Kidney (tissue), 14 donors: ENCODE data around the gene RIT2. TPM values are rescaled to one million over a fixed set of nuclear protein-coding genes. Genes with fewer than 3 reads are reported as not detected.
A peak's percentile ranks its signal among the peaks of the same experiment; 100 is the strongest.

Experiments
- DNase-seq, 5 donors: peaks; one replicate each; pipeline ENCODE4 v3.0.0-alpha.2; 2013 to 2020
- FAIRE-seq: peaks from 2 replicates; lab custom pipeline; 2012; peaks lifted over from hg19 to GRCh38; lab: Jason Lieb, UNC
- H3K27ac ChIP-seq, 2 donors: one replicate each; pipeline ENCODE4 v1.7.0; 2013; ENCODE audit warnings: low read depth in 2 of 2, low read length in 2 of 2, inconsistent platforms in 1 of 2
- H3K27me3 ChIP-seq: one replicate; pipeline ENCODE4 v1.7.1; 2013; ENCODE audit warnings: low read length, inconsistent platforms; ENCODE audit not compliant: control insufficient read depth, insufficient read depth
- H3K36me3 ChIP-seq, 3 donors: one replicate each; pipeline versions ENCODE4 v1.7.0 to v1.7.1; 2013; ENCODE audit warnings: low read length in 3 of 3, control low read depth in 1 of 3, inconsistent platforms in 1 of 3; ENCODE audit not compliant: insufficient read depth in 3 of 3, control insufficient read depth in 2 of 3
- H3K4me1 ChIP-seq, 3 donors: one replicate each; pipeline versions ENCODE4 v1.7.0 to v1.7.1; 2013; ENCODE audit warnings: low read length in 3 of 3, inconsistent platforms in 1 of 3, low read depth in 1 of 3; ENCODE audit not compliant: control insufficient read depth in 2 of 3, insufficient read depth in 2 of 3
- H3K4me3 ChIP-seq, 3 donors: one replicate each; pipeline versions ENCODE4 v1.7.0 to v1.8.1; 2013; ENCODE audit warnings: low read length in 3 of 3, control low read depth in 1 of 3, inconsistent platforms in 1 of 3
- H3K9ac ChIP-seq, 3 donors: one replicate each; pipeline versions ENCODE4 v1.7.0 to v1.7.1; 2013; ENCODE audit warnings: low read length in 3 of 3, control low read depth in 1 of 3, inconsistent platforms in 1 of 3
- H3K9me3 ChIP-seq, 3 donors: one replicate each; pipeline versions ENCODE4 v1.7.0 to v1.7.1; 2013; ENCODE audit warnings: low read length in 3 of 3, control low read depth in 1 of 3, inconsistent platforms in 1 of 3; ENCODE audit not compliant: control insufficient read depth in 2 of 3, insufficient read depth in 1 of 3
- CTCF ChIP-seq: IDR thresholded peaks from 3 replicates; pipeline ENCODE4 v1.5.1; 2012; ENCODE audit warnings: mild to moderate bottlenecking, moderate library complexity, borderline replicate concordance; ENCODE audit not compliant: insufficient read depth; ENCODE audit errors: extremely low read depth
- intact Hi-C: fragments of 100-400 bp; cut with DNase I; formaldehyde crosslinking; loops from one replicate; pipeline ENCODE4 v1.11.1; 2022
- polyA plus RNA-seq: library from polyadenylated mRNA; stranded (reverse); fragments of 350-450 nt; fragmentation: Illumina TruSeq; extraction: RNeasy Lipid Tissue Mini Kit (QIAGEN cat#74804); gene quantifications from one replicate; pipeline ENCODE4 v1.2.3, GENCODE V29; 2014; ENCODE audit warnings: low read depth, low replicate concordance; ENCODE audit not compliant: insufficient read depth
- total RNA-seq: library from RNA; stranded (reverse); fragmentation: NEBNext Ultra II Directional; extraction: Animal tissue kit (Norgen Biotek cat#: 25700); gene quantifications from one replicate; pipeline ENCODE4 v1.2.1, GENCODE V29; 2021
- donor health status: control.
- donor health status: control.
- donor health status: control.
- donor health status: control.
- donor health status: control.
- donor health status: DM: yes; HTN: yes; CAD: no.
- donor health status: Normal renal cell carcinoma (clear cell type).

The RIT2 gene
- total and polyA plus RNA-seq, 2 donors from 2014 or later: not detected

GRCh38 chr18:42792731-42793130, 322.8 kb downstream of the RIT2 start:
- no peaks in the 10 kb centered on the region for H3K27me3 ChIP-seq
- no peak for TF ChIP-seq CTCF
- intact Hi-C loops: no loop called here

GRCh38 chr18:42784632-42785031, 330.9 kb downstream of the RIT2 start:
- no peaks in the 10 kb centered on the region for H3K36me3 ChIP-seq
- peak in 2 of 5 donors; percentile 34 to 39 for DNase-seq
- peak; percentile 49 for FAIRE-seq

More at GRCh38 chr18:42792731-42793130, 322.8 kb downstream of the RIT2 start:
- H3K4me3 ChIP-seq: no peak overlapping the region
- FAIRE-seq (no peak), DNase-seq (no peak)
- no peaks in the 10 kb centered on the region for H3K9me3 ChIP-seq
- H3K36me3 ChIP-seq: no peaks in the 10 kb centered on the region
- no peak overlapping the region for H3K27ac ChIP-seq
- H3K9ac ChIP-seq: no peak overlapping the region
- no peaks in the 10 kb centered on the region for H3K4me1 ChIP-seq

GRCh38 chr18:42782929-42783328, 332.6 kb downstream of the RIT2 start:
- DNase-seq (no peak), FAIRE-seq (no peak)
- Histone ChIP-seq H3K27ac (no peak overlapping the region), H3K4me3 (no peak overlapping the region), H3K4me1 (no peaks in the 10 kb centered on the region), H3K36me3 (no peaks in the 10 kb centered on the region), H3K27me3 (no peaks in the 10 kb centered on the region), H3K9ac (no peak overlapping the region), H3K9me3 (no peaks in the 10 kb centered on the region)
- no peak for TF ChIP-seq CTCF
- intact Hi-C loops: no loop called here

More at GRCh38 chr18:42784632-42785031, 330.9 kb downstream of the RIT2 start:
- H3K9ac ChIP-seq: no peak overlapping the region
- no peak overlapping the region for H3K27ac ChIP-seq
- no peaks in the 10 kb centered on the region for H3K27me3 ChIP-seq
- H3K9me3 ChIP-seq: no peaks in the 10 kb centered on the region
- intact Hi-C loops: no loop called here
- no peak for TF ChIP-seq CTCF
- no peak overlapping the region for H3K4me3 ChIP-seq
- no peaks in the 10 kb centered on the region for H3K4me1 ChIP-seq

- H3K36me3 ChIP-seq: no peaks in the 10 kb centered on the region
- H3K27ac ChIP-seq: no peak overlapping the region
- H3K4me3 ChIP-seq: no peak overlapping the region
- intact Hi-C loops: no loop called here
- no peak for DNase-seq
- H3K4me1 ChIP-seq: no peaks in the 10 kb centered on the region
- H3K9me3 ChIP-seq: no peaks in the 10 kb centered on the region
- no peaks in the 10 kb centered on the region for H3K27me3 ChIP-seq
- no peak overlapping the region for H3K9ac ChIP-seq
- no peak for TF ChIP-seq CTCF
- FAIRE-seq: no peak
Observed at GRCh38 chr18:42781298-42781815, 334.1 kb downstream of the RIT2 start.
